ENCODE data around the gene CLEC20A. TPM values are rescaled to one million over a fixed set of nuclear protein-coding genes. Genes with fewer than 3 reads are reported as not detected.

Gene CLEC20A
- not detected in 2 replicates for total RNA-seq (2011; cell fraction: chromatin; rRNA removed; ENCODE audit: low replicate concordance)
- not detected in 2 replicates for total RNA-seq (2011; cell fraction: nucleolus; rRNA removed)
- total RNA-seq (2011; cell fraction: nucleoplasm; rRNA removed): not detected in 2 replicates
- total RNA-seq (2014; rRNA removed) (not detected in 2 replicates), total RNA-seq (2014; rRNA removed; fragmentation: Illumina TruSeq; extraction: Trizol) (not detected in 2 replicates), total RNA-seq (2015; rRNA removed; fragmentation: Illumina TruSeq; extraction: Trizol) (not detected in 2 replicates), total RNA-seq (2021) (not detected in 2 replicates), polyA plus RNA-seq (2011; rRNA removed) (not detected in 2 replicates), polyA plus RNA-seq (2014; fragmentation: Illumina TruSeq; extraction: Trizol) (not detected in 2 replicates), polyA plus RNA-seq (2014; fragmentation: Nextera tagmentation; extraction: Ambion mirVana) (not detected), polyA plus RNA-seq (2014; rRNA removed) (not detected in 2 replicates), polyA minus RNA-seq (2011; rRNA and poly(A)+ RNA removed) (not detected in 2 replicates), Bru-seq, nascent RNA (not detected), BruChase-seq, experiment 1, labeled RNA remaining after a 2-hour chase (not detected), BruChase-seq, experiment 2, labeled RNA remaining after a 6-hour chase (not detected)
- polyA plus RNA-seq (2011; cell fraction: cytosol; rRNA removed): not detected in 2 replicates
- polyA plus RNA-seq (2011; cell fraction: nucleus; rRNA removed): not detected in 2 replicates
- polyA plus RNA-seq (2012): not detected in 2 replicates
- not detected in 2 replicates for polyA minus RNA-seq (2011; cell fraction: cytosol; rRNA and poly(A)+ RNA removed)
- not detected in 2 replicates for polyA minus RNA-seq (2011; cell fraction: nucleus; rRNA and poly(A)+ RNA removed)
- long read RNA-seq, experiment 1: 0 reads
- long read RNA-seq, experiment 2: 0 reads
- long read RNA-seq, experiment 3: 0 reads

GRCh38 chr1:178496410-178497135 is at the start of gene CLEC20A:
TSS of gene CLEC20A (minus strand) at chr1:178496964. CDS start at chr1:178496939, 25 bp downstream.
- Histone ChIP-seq H3K27ac (ENCODE audit: extremely low read depth, low read depth, low read length) (no peak within 1 kb of the TSS), H3K36me3 (ENCODE audit: control insufficient read depth, insufficient read depth, low read length) (no peaks in the 10 kb centered on the region), H3K9ac (ENCODE audit: insufficient read depth in 1 of 2, low read depth in 2 of 2, low read length in 2 of 2) (no peak within 1 kb of the TSS), H3K27me3 (ENCODE audit: control insufficient read depth in 2 of 2, insufficient read depth in 2 of 2, low read length in 2 of 2) (peaks cover 42 to 81% of the 10 kb centered on the region in 2 experiments), H3K9me1 (ENCODE audit: control insufficient read depth, insufficient read depth, low read length) (peaks cover 3% of the 10 kb centered on the region), H4K20me1 (replicated peaks; ENCODE audit: control insufficient read depth, insufficient read depth, low read length) (no peaks in the 10 kb centered on the region; the same call in 1 of the 2 replicates), H2AFZ (ENCODE audit: low read depth, low read length) (no peak within 1 kb of the TSS), H3K4me1 (replicated peaks in 1 of 2; ENCODE audit: control insufficient read depth in 2 of 2, insufficient read depth in 2 of 2, low read length in 2 of 2) (no peaks in the 10 kb centered on the region), H3K9me3 (replicated peaks; ENCODE audit: control insufficient read depth, insufficient read depth, low read depth, low read length) (no peaks in the 10 kb centered on the region), H3K79me2 (ENCODE audit: control insufficient read depth, insufficient read depth, low read length) (no peaks in the 10 kb centered on the region), H3K4me3 (no peak within 1 kb of the TSS), H3K4me2 (ENCODE audit: insufficient read depth, low read length) (no peak within 1 kb of the TSS)
- WGBS (ENCODE audit: insufficient coverage, low coverage, missing lambda C conversion rate): 1% methylated on average over 26 of the region's 26 CpGs
- POLR2A ChIA-PET: interaction anchor here (0.6 kb wide), 2 partner anchors 9 to 51 kb away, joined by 3 read pairs; no protein-coding TSS in a partner anchor
- TF ChIP-seq CTBP1 (IDR thresholded peaks at IDR 0.05; ENCODE audit: borderline replicate concordance) (no peak), GTF2B (IDR thresholded peaks at IDR 0.05; ENCODE audit: extremely low read depth, insufficient read length) (no peak)
- in situ Hi-C loops (cut with MboI) (no loop called here), intact Hi-C loops (cut with micrococcal nuclease) (no loop called here)
- no TSS peak for BruUV-seq (replicated peaks)
- no peak for ATAC-seq
- FAIRE-seq: no peak
- DNase-seq (ENCODE audit: extremely low read depth in 1 of 4, low spot score in 3 of 4): no peak
- CTCF ChIA-PET (ENCODE audit: low intra/inter-chr PET ratio): no interaction called here

Measured in K562 (cell line).